Measurements from ENCODE around the gene VPS54. TPM values are rescaled to one million over a fixed set of nuclear protein-coding genes. Genes with fewer than 3 reads are reported as not detected.
A peak's percentile ranks its signal among the peaks of the same experiment; 100 is the strongest.

VPS54 gene
- total and polyA plus RNA-seq, 9 of the 15 experiments (the other 6 are each of a cell fraction or from before 2014, with no cell fraction given), result 4.9 to 23.2 (median 13.2) TPM

DNA sequence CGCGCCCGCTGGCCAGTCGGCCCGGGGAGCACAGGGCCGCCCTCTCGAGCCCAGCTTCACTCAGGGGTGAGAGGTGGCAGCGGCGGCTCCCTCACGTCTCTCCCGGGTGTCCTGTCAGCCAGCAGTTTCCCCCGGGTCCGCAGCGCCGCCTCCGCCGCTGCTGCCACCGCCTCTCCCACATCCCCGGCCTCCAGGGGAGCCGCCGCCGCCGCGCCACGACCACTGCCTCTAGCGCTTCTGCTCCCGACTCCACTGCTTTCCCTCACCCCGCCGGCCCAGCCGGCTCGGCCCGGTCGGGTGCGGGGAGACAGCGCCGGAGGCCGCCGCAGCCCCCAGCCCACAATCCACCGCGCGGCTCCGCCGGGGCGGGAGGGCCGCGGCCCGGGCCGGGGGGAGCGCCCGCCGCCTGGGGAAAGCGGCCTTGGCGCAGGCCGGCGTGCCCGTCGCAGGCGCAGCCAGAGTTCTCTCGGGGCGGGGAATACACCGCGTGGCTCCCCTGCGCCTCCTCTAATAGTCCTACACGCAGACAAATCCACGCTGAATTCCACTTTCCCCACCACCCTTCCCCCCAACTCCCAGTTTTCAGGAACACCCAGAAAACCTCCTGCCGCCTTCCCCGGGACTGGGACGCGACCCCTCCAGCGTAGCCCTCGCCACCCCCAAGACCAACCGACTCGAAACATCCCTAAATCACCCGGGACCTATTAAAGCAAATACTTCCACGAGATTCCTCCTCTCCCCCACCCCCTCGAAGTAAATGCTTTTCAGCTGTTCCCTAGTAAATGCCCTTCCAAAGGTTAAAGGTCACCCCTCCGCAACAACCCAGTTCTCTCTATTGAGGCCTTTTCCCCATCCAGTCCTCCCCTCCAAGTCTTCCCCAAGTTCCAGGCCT is at the start of gene VPS54 (continued):
- TF ChIP-seq, protein P1, sequence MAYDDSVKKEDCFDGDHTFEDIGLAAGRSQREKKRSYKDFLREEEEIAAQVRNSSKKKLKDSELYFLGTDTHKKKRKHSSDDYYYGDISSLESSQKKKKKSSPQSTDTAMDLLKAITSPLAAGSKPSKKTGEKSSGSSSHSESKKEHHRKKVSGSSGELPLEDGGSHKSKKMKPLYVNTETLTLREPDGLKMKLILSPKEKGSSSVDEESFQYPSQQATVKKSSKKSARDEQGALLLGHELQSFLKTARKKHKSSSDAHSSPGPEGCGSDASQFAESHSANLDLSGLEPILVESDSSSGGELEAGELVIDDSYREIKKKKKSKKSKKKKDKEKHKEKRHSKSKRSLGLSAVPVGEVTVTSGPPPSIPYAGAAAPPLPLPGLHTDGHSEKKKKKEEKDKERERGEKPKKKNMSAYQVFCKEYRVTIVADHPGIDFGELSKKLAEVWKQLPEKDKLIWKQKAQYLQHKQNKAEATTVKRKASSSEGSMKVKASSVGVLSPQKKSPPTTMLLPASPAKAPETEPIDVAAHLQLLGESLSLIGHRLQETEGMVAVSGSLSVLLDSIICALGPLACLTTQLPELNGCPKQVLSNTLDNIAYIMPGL (CRISPR knock-in tag; IDR thresholded peaks at IDR 0.05), result no peak; the same call in 1 of the 2 replicates
- no peak for TF ChIP-seq PPARD (CRISPR knock-in tag; IDR thresholded peaks at IDR 0.05)
- TF ChIP-seq XRCC3 (IDR thresholded peaks at IDR 0.05), result no peak
- no peak for TF ChIP-seq SRSF3 (IDR thresholded peaks at IDR 0.05; ENCODE audit: insufficient read depth, low read length)
- TF ChIP-seq GTF2E2 (tag; IDR thresholded peaks at IDR 0.05), result no peak; the same call in 1 of the 2 replicates
- no peak for TF ChIP-seq ZSCAN32 (CRISPR knock-in tag; IDR thresholded peaks at IDR 0.05)
- TF ChIP-seq CBFA2T3 (IDR thresholded peaks at IDR 0.05), result no peak
- no peak for TF ChIP-seq SNIP1 (IDR thresholded peaks at IDR 0.05; ENCODE audit: low read depth)
- TF ChIP-seq, protein P2, sequence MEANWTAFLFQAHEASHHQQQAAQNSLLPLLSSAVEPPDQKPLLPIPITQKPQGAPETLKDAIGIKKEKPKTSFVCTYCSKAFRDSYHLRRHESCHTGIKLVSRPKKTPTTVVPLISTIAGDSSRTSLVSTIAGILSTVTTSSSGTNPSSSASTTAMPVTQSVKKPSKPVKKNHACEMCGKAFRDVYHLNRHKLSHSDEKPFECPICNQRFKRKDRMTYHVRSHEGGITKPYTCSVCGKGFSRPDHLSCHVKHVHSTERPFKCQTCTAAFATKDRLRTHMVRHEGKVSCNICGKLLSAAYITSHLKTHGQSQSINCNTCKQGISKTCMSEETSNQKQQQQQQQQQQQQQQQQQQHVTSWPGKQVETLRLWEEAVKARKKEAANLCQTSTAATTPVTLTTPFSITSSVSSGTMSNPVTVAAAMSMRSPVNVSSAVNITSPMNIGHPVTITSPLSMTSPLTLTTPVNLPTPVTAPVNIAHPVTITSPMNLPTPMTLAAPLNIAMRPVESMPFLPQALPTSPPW (CRISPR knock-in tag; IDR thresholded peaks at IDR 0.05), result peak; percentile 98
- no peak for TF ChIP-seq ARHGAP35 (IDR thresholded peaks at IDR 0.05; ENCODE audit: partially characterized antibody)
- TF ChIP-seq PHB2 (IDR thresholded peaks at IDR 0.05; ENCODE audit: low read depth), result no peak
- no peak for TF ChIP-seq MIER1 (IDR thresholded peaks at IDR 0.05; ENCODE audit: low read depth)
- TF ChIP-seq, protein P3, sequence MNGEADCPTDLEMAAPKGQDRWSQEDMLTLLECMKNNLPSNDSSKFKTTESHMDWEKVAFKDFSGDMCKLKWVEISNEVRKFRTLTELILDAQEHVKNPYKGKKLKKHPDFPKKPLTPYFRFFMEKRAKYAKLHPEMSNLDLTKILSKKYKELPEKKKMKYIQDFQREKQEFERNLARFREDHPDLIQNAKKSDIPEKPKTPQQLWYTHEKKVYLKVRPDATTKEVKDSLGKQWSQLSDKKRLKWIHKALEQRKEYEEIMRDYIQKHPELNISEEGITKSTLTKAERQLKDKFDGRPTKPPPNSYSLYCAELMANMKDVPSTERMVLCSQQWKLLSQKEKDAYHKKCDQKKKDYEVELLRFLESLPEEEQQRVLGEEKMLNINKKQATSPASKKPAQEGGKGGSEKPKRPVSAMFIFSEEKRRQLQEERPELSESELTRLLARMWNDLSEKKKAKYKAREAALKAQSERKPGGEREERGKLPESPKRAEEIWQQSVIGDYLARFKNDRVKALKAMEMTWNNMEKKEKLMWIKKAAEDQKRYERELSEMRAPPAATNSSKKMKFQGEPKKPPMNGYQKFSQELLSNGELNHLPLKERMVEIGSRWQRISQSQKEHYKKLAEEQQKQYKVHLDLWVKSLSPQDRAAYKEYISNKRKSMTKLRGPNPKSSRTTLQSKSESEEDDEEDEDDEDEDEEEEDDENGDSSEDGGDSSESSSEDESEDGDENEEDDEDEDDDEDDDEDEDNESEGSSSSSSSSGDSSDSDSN (IDR thresholded peaks at IDR 0.05; ENCODE audit: borderline replicate concordance in 1 of 2, low read depth in 2 of 2, low read length in 2 of 2), result 0 out of 4 replicates have a peak, but pooled peaks of 1 of the 2 experiments have one; percentile 51
- no peak for TF ChIP-seq TCF7L2 (IDR thresholded peaks at IDR 0.05; ENCODE audit: low read depth, low read length)
- TF ChIP-seq ARID1B (IDR thresholded peaks at IDR 0.05), result no peak
- TF ChIP-seq KLF6 (CRISPR knock-in tag; IDR thresholded peaks at IDR 0.05; ENCODE audit: borderline replicate concordance), result 0 out of 2 replicates have a peak, but pooled peaks have one; percentile 33
- TF ChIP-seq, protein P4, sequence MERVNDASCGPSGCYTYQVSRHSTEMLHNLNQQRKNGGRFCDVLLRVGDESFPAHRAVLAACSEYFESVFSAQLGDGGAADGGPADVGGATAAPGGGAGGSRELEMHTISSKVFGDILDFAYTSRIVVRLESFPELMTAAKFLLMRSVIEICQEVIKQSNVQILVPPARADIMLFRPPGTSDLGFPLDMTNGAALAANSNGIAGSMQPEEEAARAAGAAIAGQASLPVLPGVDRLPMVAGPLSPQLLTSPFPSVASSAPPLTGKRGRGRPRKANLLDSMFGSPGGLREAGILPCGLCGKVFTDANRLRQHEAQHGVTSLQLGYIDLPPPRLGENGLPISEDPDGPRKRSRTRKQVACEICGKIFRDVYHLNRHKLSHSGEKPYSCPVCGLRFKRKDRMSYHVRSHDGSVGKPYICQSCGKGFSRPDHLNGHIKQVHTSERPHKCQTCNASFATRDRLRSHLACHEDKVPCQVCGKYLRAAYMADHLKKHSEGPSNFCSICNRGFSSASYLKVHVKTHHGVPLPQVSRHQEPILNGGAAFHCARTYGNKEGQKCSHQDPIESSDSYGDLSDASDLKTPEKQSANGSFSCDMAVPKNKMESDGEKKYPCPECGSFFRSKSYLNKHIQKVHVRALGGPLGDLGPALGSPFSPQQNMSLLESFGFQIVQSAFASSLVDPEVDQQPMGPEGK (CRISPR knock-in tag; IDR thresholded peaks at IDR 0.05; ENCODE audit: borderline replicate concordance), result 0 out of 2 replicates have a peak, but pooled peaks have one; percentile 42
- TF ChIP-seq, protein P5, sequence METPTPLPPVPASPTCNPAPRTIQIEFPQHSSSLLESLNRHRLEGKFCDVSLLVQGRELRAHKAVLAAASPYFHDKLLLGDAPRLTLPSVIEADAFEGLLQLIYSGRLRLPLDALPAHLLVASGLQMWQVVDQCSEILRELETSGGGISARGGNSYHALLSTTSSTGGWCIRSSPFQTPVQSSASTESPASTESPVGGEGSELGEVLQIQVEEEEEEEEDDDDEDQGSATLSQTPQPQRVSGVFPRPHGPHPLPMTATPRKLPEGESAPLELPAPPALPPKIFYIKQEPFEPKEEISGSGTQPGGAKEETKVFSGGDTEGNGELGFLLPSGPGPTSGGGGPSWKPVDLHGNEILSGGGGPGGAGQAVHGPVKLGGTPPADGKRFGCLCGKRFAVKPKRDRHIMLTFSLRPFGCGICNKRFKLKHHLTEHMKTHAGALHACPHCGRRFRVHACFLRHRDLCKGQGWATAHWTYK (CRISPR knock-in tag; IDR thresholded peaks at IDR 0.05), result 0 out of 2 replicates have a peak, but pooled peaks have one; percentile 21
- TF ChIP-seq ZEB2 (IDR thresholded peaks at IDR 0.05), result no peak

All from K562 (cell line).